ENCODE results near the gene KRT20. TPM values are rescaled to one million over a fixed set of nuclear protein-coding genes. Genes with fewer than 3 reads are reported as not detected.

The KRT20 gene
- polyA plus RNA-seq, 2 of the 4 experiments (the other 2 are of a cell fraction) = 0.28 TPM; not detected in 1

DNA sequence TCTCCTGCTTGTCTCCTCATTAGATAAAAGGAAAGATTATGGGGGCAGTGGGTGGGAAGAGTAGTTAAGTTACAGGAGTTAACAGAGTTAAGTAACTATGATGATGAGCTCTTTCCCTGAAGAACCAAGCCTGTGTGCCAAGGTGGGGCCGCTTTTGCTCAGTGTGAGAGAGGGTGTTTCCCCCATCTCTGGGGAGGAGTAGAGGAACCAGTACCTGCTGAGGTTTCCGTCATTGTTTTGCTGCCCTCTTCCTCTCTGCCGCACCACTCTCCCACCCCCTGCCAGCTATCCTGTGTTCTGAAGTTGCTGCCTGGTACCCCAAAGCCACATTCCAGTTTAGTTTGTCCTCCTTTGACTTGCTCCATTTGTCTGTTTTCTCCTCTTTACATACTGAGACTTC lies 41.8 kb downstream of the KRT20 start:
- DNase-seq (ENCODE audit: low read depth in 1 of 2, low spot score in 1 of 2) (no peak), ATAC-seq (no peak), FAIRE-seq (no peak)
- ChIA-PET CTCF (interaction anchor here (1.0 to 6.7 kb wide), 8 partner anchors 8 to 820 kb away, joined by 3 to 63 read pairs (median 5); no protein-coding TSS in a partner anchor), POLR2A (interaction anchor here (1.5 kb wide), 1 partner anchor 24 kb away, joined by 3 read pairs; no protein-coding TSS in a partner anchor)
- WGBS (ENCODE audit: missing lambda C conversion rate) = 57% methylated on average over 3 of the region's 3 CpGs
- Histone ChIP-seq H3K9me3 (no peaks in the 10 kb centered on the region), H3K4me3 (no peak overlapping the region), H3K27ac (no peak overlapping the region), H3K4me2 (no peak overlapping the region), H3K4me1 (0 out of 3 replicates have a peak, but pooled peaks cover 4% of the 10 kb centered on the region)
- TF ChIP-seq RCOR1 (IDR thresholded peaks at IDR 0.05; ENCODE audit: low read depth, low read length) (no peak), HOXA7 (CRISPR knock-in tag; IDR thresholded peaks at IDR 0.05) (no peak), MYC (IDR thresholded peaks at IDR 0.05; ENCODE audit: borderline replicate concordance, low read length) (no peak), NFE2L2 (conservative IDR thresholded peaks at IDR 0.05; ENCODE audit: low read length) (no peak), CBX8 (IDR thresholded peaks at IDR 0.05) (no peak)
- TF ChIP-seq, protein P1, sequence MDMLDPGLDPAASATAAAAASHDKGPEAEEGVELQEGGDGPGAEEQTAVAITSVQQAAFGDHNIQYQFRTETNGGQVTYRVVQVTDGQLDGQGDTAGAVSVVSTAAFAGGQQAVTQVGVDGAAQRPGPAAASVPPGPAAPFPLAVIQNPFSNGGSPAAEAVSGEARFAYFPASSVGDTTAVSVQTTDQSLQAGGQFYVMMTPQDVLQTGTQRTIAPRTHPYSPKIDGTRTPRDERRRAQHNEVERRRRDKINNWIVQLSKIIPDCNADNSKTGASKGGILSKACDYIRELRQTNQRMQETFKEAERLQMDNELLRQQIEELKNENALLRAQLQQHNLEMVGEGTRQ (IDR thresholded peaks at IDR 0.05) = no peak
- TF ChIP-seq, protein P2, sequence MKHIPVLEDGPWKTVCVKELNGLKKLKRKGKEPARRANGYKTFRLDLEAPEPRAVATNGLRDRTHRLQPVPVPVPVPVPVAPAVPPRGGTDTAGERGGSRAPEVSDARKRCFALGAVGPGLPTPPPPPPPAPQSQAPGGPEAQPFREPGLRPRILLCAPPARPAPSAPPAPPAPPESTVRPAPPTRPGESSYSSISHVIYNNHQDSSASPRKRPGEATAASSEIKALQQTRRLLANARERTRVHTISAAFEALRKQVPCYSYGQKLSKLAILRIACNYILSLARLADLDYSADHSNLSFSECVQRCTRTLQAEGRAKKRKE (CRISPR knock-in tag; IDR thresholded peaks at IDR 0.05; ENCODE audit: low read depth) = no peak
- TF ChIP-seq, protein P3, sequence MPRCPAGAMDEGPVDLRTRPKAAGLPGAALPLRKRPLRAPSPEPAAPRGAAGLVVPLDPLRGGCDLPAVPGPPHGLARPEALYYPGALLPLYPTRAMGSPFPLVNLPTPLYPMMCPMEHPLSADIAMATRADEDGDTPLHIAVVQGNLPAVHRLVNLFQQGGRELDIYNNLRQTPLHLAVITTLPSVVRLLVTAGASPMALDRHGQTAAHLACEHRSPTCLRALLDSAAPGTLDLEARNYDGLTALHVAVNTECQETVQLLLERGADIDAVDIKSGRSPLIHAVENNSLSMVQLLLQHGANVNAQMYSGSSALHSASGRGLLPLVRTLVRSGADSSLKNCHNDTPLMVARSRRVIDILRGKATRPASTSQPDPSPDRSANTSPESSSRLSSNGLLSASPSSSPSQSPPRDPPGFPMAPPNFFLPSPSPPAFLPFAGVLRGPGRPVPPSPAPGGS (IDR thresholded peaks at IDR 0.05) = no peak

DNA sequence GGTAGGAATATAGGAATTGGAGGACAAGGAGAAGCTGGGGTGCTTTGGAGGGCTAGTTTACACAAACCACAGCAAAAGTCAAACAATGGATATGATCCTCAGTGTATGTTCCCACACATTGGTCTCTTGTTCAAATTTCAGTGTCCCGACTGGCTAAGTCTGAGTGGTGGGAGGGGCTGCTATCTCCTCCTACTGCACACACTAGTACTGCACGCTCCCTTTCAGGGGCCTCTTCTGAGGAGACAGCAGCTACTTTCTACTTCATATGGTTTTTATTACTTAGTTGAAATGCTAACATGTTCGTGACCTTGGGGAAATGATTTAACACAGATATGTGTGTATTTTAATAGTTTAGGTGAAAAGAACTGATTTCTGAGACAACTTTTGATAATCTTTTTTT lies 43.8 kb downstream of the KRT20 start:
- H3K4me2 ChIP-seq = no peak overlapping the region
- FAIRE-seq = no peak
- H3K4me3 ChIP-seq = no peak overlapping the region
- ChIA-PET POLR2A (no interaction called here), CTCF (interaction anchor here (1.4 to 4.1 kb wide), 4 partner anchors 16 to 708 kb away, joined by 3 to 21 read pairs (median 8); no protein-coding TSS in a partner anchor)
- no peak for DNase-seq (ENCODE audit: low read depth in 1 of 2, low spot score in 1 of 2)
- 88% methylated on average over 3 of the region's 3 CpGs for WGBS (ENCODE audit: missing lambda C conversion rate)
- ATAC-seq = peak in 1 of 2 experiments; percentile 47; a peak in 1 of 6 replicates
- no peaks in the 10 kb centered on the region for H3K4me1 ChIP-seq
- no peak overlapping the region for H3K27ac ChIP-seq
- TF ChIP-seq RFX5 (IDR thresholded peaks at IDR 0.05) = no peak
- no peak for TF ChIP-seq CBX2 (IDR thresholded peaks at IDR 0.05; ENCODE audit: borderline replicate concordance, low read depth)
- TF ChIP-seq, protein P2 (CRISPR knock-in tag; IDR thresholded peaks at IDR 0.05; ENCODE audit: low read depth) = no peak
- no peak for TF ChIP-seq NPAS2 (CRISPR knock-in tag; IDR thresholded peaks at IDR 0.05; ENCODE audit: borderline replicate concordance)
- no peak for TF ChIP-seq MYC (IDR thresholded peaks at IDR 0.05; ENCODE audit: borderline replicate concordance, low read length)
- TF ChIP-seq, protein P4, sequence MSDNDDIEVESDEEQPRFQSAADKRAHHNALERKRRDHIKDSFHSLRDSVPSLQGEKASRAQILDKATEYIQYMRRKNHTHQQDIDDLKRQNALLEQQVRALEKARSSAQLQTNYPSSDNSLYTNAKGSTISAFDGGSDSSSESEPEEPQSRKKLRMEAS (IDR thresholded peaks at IDR 0.05) = no peak
- no peak for TF ChIP-seq SREBF2 (IDR thresholded peaks at IDR 0.05)
- TF ChIP-seq NR3C1 (IDR thresholded peaks at IDR 0.05) = no peak
- no peak for TF ChIP-seq POLR2AphosphoS2 (conservative IDR thresholded peaks at IDR 0.05; ENCODE audit: low read length)
- TF ChIP-seq FOSB (CRISPR knock-in tag; IDR thresholded peaks at IDR 0.05) = no peak
- no peak for TF ChIP-seq HDAC2 (IDR thresholded peaks at IDR 0.05)
- TF ChIP-seq, protein P5, sequence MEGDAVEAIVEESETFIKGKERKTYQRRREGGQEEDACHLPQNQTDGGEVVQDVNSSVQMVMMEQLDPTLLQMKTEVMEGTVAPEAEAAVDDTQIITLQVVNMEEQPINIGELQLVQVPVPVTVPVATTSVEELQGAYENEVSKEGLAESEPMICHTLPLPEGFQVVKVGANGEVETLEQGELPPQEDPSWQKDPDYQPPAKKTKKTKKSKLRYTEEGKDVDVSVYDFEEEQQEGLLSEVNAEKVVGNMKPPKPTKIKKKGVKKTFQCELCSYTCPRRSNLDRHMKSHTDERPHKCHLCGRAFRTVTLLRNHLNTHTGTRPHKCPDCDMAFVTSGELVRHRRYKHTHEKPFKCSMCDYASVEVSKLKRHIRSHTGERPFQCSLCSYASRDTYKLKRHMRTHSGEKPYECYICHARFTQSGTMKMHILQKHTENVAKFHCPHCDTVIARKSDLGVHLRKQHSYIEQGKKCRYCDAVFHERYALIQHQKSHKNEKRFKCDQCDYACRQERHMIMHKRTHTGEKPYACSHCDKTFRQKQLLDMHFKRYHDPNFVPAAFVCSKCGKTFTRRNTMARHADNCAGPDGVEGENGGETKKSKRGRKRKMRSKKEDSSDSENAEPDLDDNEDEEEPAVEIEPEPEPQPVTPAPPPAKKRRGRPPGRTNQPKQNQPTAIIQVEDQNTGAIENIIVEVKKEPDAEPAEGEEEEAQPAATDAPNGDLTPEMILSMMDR (IDR thresholded peaks at IDR 0.05) = no peak
- no peak for TF ChIP-seq HOXA7 (CRISPR knock-in tag; IDR thresholded peaks at IDR 0.05)
- TF ChIP-seq ZSCAN20 (CRISPR knock-in tag; IDR thresholded peaks at IDR 0.05) = no peak
- TF ChIP-seq, protein P6, sequence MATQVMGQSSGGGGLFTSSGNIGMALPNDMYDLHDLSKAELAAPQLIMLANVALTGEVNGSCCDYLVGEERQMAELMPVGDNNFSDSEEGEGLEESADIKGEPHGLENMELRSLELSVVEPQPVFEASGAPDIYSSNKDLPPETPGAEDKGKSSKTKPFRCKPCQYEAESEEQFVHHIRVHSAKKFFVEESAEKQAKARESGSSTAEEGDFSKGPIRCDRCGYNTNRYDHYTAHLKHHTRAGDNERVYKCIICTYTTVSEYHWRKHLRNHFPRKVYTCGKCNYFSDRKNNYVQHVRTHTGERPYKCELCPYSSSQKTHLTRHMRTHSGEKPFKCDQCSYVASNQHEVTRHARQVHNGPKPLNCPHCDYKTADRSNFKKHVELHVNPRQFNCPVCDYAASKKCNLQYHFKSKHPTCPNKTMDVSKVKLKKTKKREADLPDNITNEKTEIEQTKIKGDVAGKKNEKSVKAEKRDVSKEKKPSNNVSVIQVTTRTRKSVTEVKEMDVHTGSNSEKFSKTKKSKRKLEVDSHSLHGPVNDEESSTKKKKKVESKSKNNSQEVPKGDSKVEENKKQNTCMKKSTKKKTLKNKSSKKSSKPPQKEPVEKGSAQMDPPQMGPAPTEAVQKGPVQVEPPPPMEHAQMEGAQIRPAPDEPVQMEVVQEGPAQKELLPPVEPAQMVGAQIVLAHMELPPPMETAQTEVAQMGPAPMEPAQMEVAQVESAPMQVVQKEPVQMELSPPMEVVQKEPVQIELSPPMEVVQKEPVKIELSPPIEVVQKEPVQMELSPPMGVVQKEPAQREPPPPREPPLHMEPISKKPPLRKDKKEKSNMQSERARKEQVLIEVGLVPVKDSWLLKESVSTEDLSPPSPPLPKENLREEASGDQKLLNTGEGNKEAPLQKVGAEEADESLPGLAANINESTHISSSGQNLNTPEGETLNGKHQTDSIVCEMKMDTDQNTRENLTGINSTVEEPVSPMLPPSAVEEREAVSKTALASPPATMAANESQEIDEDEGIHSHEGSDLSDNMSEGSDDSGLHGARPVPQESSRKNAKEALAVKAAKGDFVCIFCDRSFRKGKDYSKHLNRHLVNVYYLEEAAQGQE (IDR thresholded peaks at IDR 0.05) = no peak
- no peaks in the 10 kb centered on the region for H3K9me3 ChIP-seq
